ENCODE results near the gene SERINC4.
"Not testable (repeated sequence)": the region's sequence is repeated elsewhere in the genome, so short reads cannot be mapped to it uniquely, and the experiment has no call there.

SERINC4 gene

GRCh38 chr15:43799945-43800285, at the start of gene SERINC4:
TSS of gene SERINC4 (minus strand) at chr15:43800220. CDS start at chr15:43799986, 234 bp downstream.
- no peak for DNase-seq

GRCh38 chr15:43845421-43845820, 45.4 kb upstream of the SERINC4 start:
- DNase-seq, result no peak

GRCh38 chr15:43832485-43832884, 32.5 kb upstream of the SERINC4 start:
- not testable (repeated sequence) for DNase-seq

- DNase-seq, result not testable (repeated sequence)
These were observed 31.6 kb upstream of the SERINC4 start for GRCh38 chr15:43831519-43832052.

GRCh38 chr15:43830691-43831275, 30.8 kb upstream of the SERINC4 start:
- not testable (repeated sequence) for DNase-seq

GRCh38 chr15:43829951-43830540, 30.0 kb upstream of the SERINC4 start:
- not testable (repeated sequence) for DNase-seq

GRCh38 chr15:43828061-43828657, 28.1 kb upstream of the SERINC4 start:
- peak in 1 of 6 experiments; percentile 9 for DNase-seq

- DNase-seq, result peak; percentile 36 to 67 (median 43)
These were observed 26.7 kb upstream of the SERINC4 start, which contains the start of gene WDR76 for GRCh38 chr15:43826508-43827341. TSS of gene WDR76 (plus strand) at chr15:43827002. CDS start at chr15:43827033, 31 bp downstream.

- no peak for DNase-seq
These were observed 26.0 kb upstream of the SERINC4 start for GRCh38 chr15:43826029-43826507.

- not testable (repeated sequence) for DNase-seq
These were observed 25.3 kb upstream of the SERINC4 start for GRCh38 chr15:43825305-43825704.

- DNase-seq, result peak; percentile 72 to 91 (median 90)
These were observed 24.6 kb upstream of the SERINC4 start, which contains the start of gene MFAP1 for GRCh38 chr15:43824302-43825246. TSS of gene MFAP1 (minus strand) at chr15:43824690. CDS start at chr15:43824569, 121 bp downstream.

GRCh38 chr15:43821505-43821904, 21.5 kb upstream of the SERINC4 start:
- no peak for DNase-seq

GRCh38 chr15:43815064-43815463, 15.0 kb upstream of the SERINC4 start:
- DNase-seq, result not testable (repeated sequence)

- no peak for DNase-seq
These were observed 9.1 kb upstream of the SERINC4 start for GRCh38 chr15:43808960-43809678.

GRCh38 chr15:43808435-43808950, 8.5 kb upstream of the SERINC4 start:
- DNase-seq, result no peak

GRCh38 chr15:43802676-43803075, 2.7 kb upstream of the SERINC4 start:
- DNase-seq, result not testable (repeated sequence)

- peak; percentile 81 to 90 (median 86) for DNase-seq
These were observed 494 bp upstream of the SERINC4 start, which contains the start of gene HYPK for GRCh38 chr15:43800286-43801141. TSS of gene HYPK (plus strand) at chr15:43800599. CDS start at chr15:43800623, 24 bp downstream.

- DNase-seq, result no peak
These were observed 643 bp downstream of the SERINC4 start for GRCh38 chr15:43799209-43799944.

- no peak for DNase-seq
These were observed 3.5 kb downstream of the SERINC4 start for GRCh38 chr15:43796566-43796965.
